Stimulated activated CD4-positive, alpha-beta T cell treated with anti-CD3 and anti-CD28 coated beads, Interleukin-12 subunit alpha, Interleukin-12 subunit beta, amount 100 ng/mL, for 48 hours (primary cell): ENCODE data around the gene DMAC2L.
A peak's percentile ranks its signal among the peaks of the same experiment; 100 is the strongest.
"Not testable (repeated sequence)": the region's sequence is repeated elsewhere in the genome, so short reads cannot be mapped to it uniquely, and the experiment has no call there.

Source experiments
- DNase-seq, 3 donors: peaks; one replicate each; pipeline ENCODE4 v3.0.0-alpha.2; 2020; ENCODE audit warnings: low read depth in 2 of 3, low spot score in 1 of 3

DMAC2L gene

DNA sequence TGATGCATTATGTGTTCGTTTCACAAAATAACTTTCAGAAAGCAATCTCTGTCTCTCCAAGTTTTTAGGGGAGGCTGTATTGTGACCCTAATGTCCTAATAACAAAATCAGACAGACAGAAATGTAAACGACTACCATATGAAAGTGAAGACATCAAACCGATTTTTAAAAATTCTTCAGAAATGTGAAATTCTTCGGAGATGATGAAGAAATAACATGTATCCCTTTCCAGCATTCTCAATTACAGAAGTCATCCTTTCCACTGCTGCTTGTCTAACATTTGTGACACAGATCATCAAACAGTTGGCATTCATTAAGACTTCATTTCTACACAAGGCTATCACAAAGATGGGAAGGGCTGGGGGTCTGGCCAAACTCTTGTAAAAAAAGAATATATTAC, 41.0 kb downstream of the DMAC2L start:
- DNase-seq: no peak

DNA sequence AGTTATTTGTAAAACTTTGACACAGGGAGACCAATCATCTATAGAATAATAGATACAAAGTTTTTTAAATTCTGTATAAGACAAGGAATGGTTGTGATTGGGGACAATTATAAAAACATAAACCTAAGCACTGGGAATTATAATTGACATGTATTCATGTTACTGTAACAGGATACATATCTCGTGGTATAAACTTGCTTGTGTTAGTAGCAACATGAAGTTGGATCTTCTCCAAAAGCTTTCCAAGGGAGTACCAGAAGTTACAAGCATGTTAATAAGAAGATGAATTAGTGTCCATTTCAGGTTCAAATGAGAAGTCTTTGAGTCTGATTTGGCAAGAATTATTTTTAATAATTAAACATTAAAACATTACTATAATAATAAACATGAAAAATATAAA, 42.4 kb downstream of the DMAC2L start:
- DNase-seq: no peak

GRCh38 chr14:50355692-50356091, 43.6 kb downstream of the DMAC2L start:
- no peak for DNase-seq

GRCh38 chr14:50356283-50356682, 44.2 kb downstream of the DMAC2L start:
- DNase-seq: not testable (repeated sequence)

DNA sequence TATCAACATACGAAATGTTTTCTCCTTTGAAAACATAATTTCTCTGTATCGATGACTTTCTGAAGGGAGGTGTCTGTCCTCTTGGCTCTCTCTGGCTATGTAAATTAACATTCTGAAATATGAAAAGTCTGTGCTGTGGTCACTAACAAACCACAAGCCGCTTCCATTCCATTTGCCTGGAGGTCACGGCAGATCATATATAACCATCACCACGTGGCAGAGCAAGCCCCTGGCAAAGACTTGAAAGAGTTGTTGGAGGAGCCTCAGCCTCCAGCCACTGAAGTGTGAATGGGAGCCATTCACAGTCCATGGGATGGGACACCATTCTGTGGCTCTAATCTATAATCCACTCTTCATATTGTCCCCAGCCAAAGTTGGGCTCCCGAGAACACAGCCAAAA, 45.0 kb downstream of the DMAC2L start:
- no peak for DNase-seq

DNA sequence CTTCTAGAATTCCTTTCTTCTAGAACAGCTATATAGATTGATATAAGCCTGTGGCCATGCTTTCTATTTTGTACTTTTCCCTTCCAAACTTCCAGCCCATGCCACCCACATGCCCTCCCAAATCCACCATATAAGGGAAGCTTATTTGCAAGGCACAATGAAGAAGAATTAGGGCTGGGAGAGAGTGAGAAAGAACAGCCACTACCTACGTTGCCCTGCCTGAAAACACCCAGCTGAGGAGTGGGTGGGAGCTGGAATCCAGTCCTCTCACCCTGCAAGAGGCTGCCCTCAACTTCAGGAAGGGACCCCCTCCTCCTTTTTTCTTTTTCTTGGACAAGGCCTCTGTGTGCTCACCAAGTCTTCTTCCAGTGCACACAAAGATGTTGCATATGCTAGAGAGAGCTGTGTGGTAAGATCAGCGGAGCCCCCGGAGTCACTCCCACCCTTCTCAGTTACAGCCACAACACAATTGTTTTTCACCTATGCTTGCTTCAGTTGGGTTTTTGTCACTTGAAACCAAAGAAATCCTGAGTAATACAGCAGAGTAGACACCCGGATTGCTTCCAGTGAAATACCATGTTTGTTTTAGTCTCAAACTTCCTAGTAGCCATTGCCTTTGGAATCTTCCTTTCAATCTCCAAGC, 45.8 kb downstream of the DMAC2L start:
- DNase-seq: no peak

GRCh38 chr14:50359631-50360030, 47.5 kb downstream of the DMAC2L start:
- no peak for DNase-seq

GRCh38 chr14:50360093-50360492, 48.0 kb downstream of the DMAC2L start:
- DNase-seq: no peak

DNA sequence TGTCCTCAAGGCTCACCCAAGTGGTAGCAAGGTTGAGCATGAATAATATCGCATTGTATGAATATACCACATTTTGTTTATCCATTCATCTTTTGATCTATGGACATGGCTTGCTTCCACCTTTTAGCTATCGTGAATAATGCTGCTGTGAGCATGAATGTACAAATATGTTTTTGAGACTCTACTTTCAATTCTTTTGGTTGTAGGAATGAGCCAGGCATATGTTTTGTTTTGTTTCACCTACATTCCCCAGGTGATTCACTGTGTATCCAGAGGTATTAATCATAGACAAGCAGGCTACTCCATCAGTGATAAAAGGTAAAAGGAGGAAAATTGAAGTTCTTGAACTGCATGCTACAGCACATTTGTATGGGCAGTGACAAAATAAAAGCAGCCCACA, 48.7 kb downstream of the DMAC2L start:
- no peak for DNase-seq

DNA sequence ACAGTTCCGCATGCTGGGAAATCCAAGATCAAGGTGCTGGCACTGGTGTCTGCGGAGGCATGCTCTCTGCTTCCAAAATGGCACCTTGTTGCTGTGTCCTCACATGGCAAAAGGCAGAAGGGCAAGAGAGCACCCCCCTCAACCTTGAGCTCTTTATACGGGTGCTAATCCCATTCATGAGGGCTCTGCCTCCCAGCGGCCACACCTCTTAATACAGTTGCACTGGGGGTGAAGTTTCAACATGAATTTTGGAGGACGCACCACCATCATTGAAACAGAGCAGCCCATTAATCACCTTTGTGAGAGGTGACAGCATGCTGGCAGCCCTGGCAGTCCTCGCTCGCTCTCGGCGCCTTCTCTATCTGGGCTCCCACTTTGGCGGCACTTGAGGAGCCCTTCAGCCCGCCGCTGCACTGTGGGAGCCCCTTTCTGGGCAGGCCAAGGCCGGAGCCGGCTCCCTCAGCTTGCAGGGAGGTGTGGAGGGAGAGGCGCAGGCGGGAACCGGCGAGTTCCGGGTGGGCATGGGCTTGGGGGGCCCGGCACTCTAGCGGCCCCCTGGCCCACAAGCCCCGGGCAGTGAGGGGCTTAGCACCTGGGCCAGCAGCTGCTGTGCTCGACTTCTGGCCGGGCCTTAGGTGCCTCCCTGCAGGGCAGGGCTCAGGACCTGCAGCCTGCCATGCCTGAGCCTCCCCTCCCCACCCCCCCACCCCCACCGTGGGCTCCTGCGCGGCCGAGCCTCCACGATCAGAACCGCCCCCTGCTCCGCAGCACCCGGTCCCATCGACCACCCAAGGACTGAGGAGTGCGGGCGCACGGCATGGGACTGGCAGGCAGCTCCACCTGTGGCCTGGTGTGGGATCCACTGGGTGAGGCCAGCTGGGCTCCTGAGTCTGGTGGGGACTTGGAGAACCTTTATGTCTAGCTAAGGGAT, 49.6 kb downstream of the DMAC2L start:
- not testable (repeated sequence) for DNase-seq

DNA sequence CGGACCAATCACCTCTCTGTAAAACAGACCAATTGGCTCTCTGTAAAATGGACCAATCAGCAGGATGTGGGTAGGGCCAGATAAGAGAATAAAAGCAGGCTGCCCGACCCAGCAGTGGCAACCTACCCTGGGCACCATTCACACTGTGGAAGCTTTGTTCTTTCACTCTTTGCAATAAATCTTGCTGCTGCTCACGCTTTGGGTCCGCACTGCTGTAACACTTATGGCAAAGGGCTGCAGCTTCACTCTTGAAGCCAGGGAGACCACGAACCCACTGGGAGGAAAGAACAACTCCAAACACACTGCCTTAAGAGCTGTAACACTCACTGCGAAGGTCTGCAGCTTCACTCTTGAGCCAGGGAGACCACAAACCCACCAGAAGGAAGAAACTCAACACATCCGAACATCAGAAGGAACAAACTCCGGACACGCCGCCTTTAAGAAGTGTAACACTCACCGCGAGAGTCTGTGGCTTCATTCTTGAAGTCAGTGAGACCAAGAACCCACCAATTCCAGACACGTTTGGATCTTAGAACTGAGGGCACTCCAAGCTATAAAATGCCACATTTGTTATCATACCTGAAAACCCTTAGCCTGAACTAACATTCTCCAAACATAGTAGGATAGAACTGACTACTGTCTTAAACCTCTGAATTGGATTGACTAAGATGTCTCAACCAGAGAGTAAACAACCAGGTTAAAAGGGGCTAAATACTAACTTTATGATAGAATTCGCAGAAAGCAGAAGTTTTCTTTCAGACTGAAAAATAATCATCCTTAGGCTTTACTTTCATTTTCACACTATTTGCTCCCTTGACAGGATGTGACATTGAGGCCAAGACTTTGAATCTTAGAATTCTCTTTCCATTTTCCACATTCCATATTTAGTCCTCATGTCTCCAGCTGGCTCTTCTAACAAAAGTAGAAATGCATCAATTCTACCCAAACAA, 50.9 kb downstream of the DMAC2L start:
- DNase-seq: peak; percentile 5 to 32 (median 23)

DNA sequence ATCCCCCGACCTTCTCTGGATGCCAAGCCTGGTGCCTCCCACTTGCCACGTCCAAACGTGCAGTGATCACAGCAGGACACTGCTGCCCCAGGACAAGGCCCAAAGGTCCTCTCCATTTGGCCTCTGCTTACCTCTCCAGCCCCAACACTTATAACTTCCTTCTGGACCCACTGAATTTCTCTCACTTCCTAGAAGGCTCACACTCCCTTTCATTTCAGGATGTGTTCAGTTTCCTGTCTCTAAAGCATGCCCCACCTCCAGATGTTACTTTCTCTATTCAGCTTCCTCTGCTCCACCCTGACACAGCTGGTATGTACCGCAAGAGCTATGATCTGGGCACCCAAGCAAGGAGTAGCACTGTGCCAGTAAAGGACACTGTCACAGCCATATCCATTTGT, 51.6 kb downstream of the DMAC2L start:
- peak in 2 of 3 donors; percentile 15 to 38 for DNase-seq

DNA sequence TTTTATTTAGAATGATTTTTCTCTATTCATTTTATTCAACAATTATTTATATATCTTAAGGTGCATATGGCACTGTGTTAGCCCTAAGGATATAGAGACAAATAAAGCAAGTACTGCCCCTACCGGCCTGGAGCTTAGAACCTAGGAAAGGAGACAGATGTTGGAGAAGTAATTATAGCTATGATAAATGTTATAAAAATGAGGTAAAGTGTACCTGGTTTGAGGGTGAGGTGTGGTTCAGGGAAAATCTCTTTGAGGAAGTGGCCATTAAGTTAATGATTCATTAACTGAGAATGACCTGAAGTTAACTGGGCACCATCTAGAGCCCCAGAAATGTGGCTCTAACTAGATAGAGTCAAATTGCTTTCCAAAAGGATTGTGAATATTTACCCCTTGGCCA, 52.7 kb downstream of the DMAC2L start:
- no peak for DNase-seq

DNA sequence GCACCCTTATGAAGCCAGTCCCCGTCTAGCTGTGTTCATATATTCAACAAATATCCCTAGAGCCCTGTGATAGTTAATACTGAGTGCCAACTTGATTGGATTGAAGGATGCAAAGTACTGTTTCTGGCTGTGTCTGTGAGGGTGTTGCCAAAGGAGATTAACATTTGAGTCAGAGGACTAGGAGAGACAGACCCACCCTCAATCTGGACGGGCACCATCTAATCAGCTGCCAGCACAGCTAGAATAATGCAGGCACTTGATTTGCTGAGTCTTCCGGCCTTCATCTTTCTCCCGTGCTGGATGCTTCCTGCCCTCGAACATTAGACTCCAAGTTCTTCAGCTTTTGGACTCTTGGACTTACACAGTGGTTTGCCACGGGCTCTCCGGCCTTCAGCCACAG, 53.4 kb downstream of the DMAC2L start:
- not testable (repeated sequence) for DNase-seq

DNA sequence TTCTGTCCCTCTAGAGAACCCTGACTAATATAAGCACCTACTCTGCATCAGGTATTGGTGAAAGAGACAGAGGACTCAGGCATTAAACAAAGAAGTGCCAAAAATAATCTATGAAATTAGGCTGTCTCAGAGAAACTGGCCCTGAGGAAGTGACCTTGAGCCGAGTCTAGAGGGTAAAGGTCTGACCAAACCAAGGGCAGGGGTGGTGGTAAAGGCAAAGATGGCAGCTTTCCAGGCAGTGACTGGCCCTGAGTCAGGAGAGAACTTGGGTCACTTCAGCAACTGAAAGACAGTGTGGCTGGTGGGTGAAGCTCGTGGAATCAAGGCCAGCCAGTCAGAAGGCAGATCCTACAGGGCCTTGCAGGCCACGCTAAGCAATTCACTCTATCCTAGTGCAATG, 54.0 kb downstream of the DMAC2L start:
- no peak for DNase-seq

GRCh38 chr14:50366589-50366988, 54.5 kb downstream of the DMAC2L start:
- DNase-seq: no peak

DNA sequence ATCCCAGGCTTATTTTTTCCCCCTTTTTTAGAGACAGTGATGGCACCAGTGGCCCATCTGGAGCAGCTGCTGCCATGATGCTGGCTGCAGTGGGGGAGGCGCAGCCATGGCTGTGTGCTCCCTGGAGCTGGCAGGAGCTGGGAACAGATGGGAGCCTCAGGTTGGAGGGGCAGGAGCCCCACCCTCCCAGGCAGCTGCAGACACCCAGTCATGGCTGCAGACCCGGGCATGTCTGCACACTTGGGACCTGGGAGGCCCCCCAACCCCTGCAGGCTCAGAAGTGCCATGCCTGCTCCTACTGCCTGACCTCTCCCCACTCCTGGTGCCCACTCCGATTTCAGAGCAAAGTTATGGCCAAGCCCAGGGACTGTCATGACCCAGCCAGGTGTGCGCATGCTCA, 59.4 kb downstream of the DMAC2L start:
- DNase-seq: no peak

DNA sequence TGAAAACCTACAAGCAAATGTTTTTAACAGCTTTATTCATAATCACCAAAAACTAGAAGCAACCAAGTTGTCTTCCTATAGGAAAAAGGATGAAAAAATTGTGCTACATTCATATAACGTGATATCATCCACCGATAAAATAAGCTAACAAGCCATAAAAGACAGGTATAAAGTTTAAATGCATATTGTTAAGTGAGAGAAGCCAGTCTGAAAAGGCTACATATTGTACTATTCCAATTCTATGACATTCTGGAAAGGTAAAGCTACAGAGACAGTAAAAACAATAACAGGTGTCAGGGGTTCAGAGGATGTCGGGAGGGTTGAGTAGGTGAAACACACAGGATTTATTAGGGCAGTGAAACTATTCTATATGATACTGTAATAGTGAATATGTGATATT, 61.8 kb downstream of the DMAC2L start:
- DNase-seq: no peak

GRCh38 chr14:50375760-50376159, 63.6 kb downstream of the DMAC2L start:
- no peak for DNase-seq
